Measurements from ENCODE around the gene HCRTR1. TPM values are rescaled to one million over a fixed set of nuclear protein-coding genes. Genes with fewer than 3 reads are reported as not detected.

The HCRTR1 gene
- total and polyA plus RNA-seq, 3 donors from 2014 or later: 0.19 to 0.31 TPM; not detected in 1

DNA sequence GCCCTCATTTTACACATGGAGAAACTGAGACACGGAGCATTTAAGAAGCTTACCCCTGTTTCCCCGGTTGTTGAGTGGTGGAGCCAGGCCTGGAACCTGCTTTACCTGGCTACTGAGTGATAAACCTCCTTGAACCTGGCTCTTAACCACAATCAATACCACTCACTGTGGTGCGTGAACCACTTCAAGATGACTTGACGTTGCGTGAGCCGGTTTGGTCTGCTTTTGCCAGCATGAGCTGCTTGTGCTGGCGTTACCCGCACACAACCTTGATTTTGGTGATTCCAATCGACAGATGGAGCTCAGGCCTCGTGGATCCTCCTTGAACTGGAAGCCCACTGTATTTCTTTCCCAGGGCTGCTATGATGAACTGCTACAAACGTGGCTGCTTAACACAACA lies 47.3 kb upstream of the HCRTR1 start:
- Histone ChIP-seq H3K4me3 (no peak overlapping the region), H3K36me3 (ENCODE audit: low read depth, missing control alignments) (no peaks in the 10 kb centered on the region), H3K9me3 (no peaks in the 10 kb centered on the region), H3K27me3 (no peaks in the 10 kb centered on the region), H3K27ac (no peak overlapping the region), H3K4me1 (peaks cover 33% of the 10 kb centered on the region)
- TF ChIP-seq CTCF (IDR thresholded peaks at IDR 0.05): no peak
- TF ChIP-seq POLR2A (IDR thresholded peaks at IDR 0.05): no peak
- 93 to 97% methylated on average over 11 of the region's 11 CpGs for WGBS, 2 donors
- no peak for DNase-seq
- intact Hi-C loops (cut with DNase I; ENCODE audit: low total_unique reads): no loop called here

- 88 to 90% methylated on average over 1 of the region's 1 CpG for WGBS, 2 donors
- H3K4me1 ChIP-seq: peaks cover 36% of the 10 kb centered on the region
- intact Hi-C loops (cut with DNase I; ENCODE audit: low total_unique reads): no loop called here
- no peak overlapping the region for H3K4me3 ChIP-seq
- H3K27me3 ChIP-seq: no peaks in the 10 kb centered on the region
- H3K36me3 ChIP-seq (ENCODE audit: low read depth, missing control alignments): no peaks in the 10 kb centered on the region
- H3K9me3 ChIP-seq: no peaks in the 10 kb centered on the region
- no peak for TF ChIP-seq CTCF (IDR thresholded peaks at IDR 0.05)
- no peak for TF ChIP-seq POLR2A (IDR thresholded peaks at IDR 0.05)
- H3K27ac ChIP-seq: no peak overlapping the region
- no peak for DNase-seq
Measured at GRCh38 chr1:31570906-31571305, 46.6 kb upstream of the HCRTR1 start.

- peak; percentile 9 for DNase-seq
- 82 to 87% methylated on average over 14 of the region's 14 CpGs for WGBS, 2 donors
- H3K4me1 ChIP-seq: peaks cover 41% of the 10 kb centered on the region
- H3K27me3 ChIP-seq: no peaks in the 10 kb centered on the region
- H3K36me3 ChIP-seq (ENCODE audit: low read depth, missing control alignments): no peaks in the 10 kb centered on the region
- TF ChIP-seq POLR2A (IDR thresholded peaks at IDR 0.05) (no peak), CTCF (IDR thresholded peaks at IDR 0.05) (no peak)
- intact Hi-C loops (cut with DNase I; ENCODE audit: low total_unique reads): no loop called here
- no peak overlapping the region for H3K27ac ChIP-seq
- no peak overlapping the region for H3K4me3 ChIP-seq
- no peaks in the 10 kb centered on the region for H3K9me3 ChIP-seq
Measured at GRCh38 chr1:31571340-31572295, 45.9 kb upstream of the HCRTR1 start.

- Histone ChIP-seq H3K27me3 (no peaks in the 10 kb centered on the region), H3K27ac (no peak overlapping the region), H3K4me3 (no peak overlapping the region), H3K9me3 (no peaks in the 10 kb centered on the region), H3K4me1 (peaks cover 41% of the 10 kb centered on the region), H3K36me3 (ENCODE audit: low read depth, missing control alignments) (no peaks in the 10 kb centered on the region)
- WGBS, 2 donors: 87% methylated on average over 7 of the region's 7 CpGs
- DNase-seq: no peak
- no peak for TF ChIP-seq POLR2A (IDR thresholded peaks at IDR 0.05)
- TF ChIP-seq CTCF (IDR thresholded peaks at IDR 0.05): no peak
- intact Hi-C loops (cut with DNase I; ENCODE audit: low total_unique reads): no loop called here
Measured at GRCh38 chr1:31572323-31573104, 45.0 kb upstream of the HCRTR1 start.
